Measurements from ENCODE around the gene TTC7B. TPM values are rescaled to one million over a fixed set of nuclear protein-coding genes. Genes with fewer than 3 reads are reported as not detected.

The TTC7B gene
- total and polyA plus RNA-seq, 2 experiments from 2014 or later, result 7.9 to 28.6 TPM

DNA sequence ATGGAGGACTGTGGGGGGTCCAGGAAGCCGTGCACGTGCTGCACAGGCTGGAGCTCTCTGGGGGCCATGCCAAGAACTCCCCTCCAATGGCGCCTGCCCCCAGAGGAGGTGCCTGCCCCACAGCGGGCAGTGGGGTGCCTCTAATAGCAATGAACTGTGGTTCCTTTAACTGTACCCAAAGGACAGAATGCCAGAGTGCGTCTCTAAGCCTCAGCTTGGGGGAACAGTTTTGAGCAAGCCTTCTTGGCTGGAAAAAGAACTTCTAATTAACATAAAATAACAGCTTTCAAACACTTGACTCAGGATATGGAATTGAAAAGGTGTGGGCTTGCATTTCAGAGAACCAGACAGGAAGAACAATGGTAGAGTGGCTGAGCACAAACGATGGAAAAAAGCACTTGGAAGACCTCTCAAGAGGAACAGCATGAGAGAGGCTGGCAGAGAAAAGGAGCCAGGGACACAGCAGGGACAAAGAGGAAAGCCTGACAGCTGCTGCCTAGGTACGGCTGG, 195.6 kb downstream of the TTC7B start (continued):
- TF ChIP-seq, protein P1, sequence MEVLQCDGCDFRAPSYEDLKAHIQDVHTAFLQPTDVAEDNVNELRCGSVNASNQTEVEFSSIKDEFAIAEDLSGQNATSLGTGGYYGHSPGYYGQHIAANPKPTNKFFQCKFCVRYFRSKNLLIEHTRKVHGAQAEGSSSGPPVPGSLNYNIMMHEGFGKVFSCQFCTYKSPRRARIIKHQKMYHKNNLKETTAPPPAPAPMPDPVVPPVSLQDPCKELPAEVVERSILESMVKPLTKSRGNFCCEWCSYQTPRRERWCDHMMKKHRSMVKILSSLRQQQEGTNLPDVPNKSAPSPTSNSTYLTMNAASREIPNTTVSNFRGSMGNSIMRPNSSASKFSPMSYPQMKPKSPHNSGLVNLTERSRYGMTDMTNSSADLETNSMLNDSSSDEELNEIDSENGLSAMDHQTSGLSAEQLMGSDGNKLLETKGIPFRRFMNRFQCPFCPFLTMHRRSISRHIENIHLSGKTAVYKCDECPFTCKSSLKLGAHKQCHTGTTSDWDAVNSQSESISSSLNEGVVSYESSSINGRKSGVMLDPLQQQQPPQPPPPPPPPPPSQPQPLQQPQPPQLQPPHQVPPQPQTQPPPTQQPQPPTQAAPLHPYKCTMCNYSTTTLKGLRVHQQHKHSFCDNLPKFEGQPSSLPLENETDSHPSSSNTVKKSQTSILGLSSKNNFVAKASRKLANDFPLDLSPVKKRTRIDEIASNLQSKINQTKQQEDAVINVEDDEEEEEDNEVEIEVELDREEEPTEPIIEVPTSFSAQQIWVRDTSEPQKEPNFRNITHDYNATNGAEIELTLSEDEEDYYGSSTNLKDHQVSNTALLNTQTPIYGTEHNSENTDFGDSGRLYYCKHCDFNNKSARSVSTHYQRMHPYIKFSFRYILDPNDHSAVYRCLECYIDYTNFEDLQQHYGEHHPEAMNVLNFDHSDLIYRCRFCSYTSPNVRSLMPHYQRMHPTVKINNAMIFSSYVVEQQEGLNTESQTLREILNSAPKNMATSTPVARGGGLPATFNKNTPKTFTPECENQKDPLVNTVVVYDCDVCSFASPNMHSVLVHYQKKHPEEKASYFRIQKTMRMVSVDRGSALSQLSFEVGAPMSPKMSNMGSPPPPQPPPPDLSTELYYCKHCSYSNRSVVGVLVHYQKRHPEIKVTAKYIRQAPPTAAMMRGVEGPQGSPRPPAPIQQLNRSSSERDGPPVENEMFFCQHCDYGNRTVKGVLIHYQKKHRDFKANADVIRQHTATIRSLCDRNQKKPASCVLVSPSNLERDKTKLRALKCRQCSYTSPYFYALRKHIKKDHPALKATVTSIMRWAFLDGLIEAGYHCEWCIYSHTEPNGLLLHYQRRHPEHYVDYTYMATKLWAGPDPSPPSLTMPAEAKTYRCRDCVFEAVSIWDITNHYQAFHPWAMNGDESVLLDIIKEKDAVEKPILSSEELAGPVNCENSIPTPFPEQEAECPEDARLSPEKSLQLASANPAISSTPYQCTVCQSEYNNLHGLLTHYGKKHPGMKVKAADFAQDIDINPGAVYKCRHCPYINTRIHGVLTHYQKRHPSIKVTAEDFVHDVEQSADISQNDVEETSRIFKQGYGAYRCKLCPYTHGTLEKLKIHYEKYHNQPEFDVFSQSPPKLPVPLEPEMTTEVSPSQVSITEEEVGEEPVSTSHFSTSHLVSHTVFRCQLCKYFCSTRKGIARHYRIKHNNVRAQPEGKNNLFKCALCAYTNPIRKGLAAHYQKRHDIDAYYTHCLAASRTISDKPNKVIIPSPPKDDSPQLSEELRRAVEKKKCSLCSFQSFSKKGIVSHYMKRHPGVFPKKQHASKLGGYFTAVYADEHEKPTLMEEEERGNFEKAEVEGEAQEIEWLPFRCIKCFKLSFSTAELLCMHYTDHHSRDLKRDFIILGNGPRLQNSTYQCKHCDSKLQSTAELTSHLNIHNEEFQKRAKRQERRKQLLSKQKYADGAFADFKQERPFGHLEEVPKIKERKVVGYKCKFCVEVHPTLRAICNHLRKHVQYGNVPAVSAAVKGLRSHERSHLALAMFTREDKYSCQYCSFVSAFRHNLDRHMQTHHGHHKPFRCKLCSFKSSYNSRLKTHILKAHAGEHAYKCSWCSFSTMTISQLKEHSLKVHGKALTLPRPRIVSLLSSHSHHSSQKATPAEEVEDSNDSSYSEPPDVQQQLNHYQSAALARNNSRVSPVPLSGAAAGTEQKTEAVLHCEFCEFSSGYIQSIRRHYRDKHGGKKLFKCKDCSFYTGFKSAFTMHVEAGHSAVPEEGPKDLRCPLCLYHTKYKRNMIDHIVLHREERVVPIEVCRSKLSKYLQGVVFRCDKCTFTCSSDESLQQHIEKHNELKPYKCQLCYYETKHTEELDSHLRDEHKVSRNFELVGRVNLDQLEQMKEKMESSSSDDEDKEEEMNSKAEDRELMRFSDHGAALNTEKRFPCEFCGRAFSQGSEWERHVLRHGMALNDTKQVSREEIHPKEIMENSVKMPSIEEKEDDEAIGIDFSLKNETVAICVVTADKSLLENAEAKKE (CRISPR knock-in tag; IDR thresholded peaks at IDR 0.05), result no peak
- TF ChIP-seq EZH2 (IDR thresholded peaks at IDR 0.05; ENCODE audit: low read depth, unreplicated experiment) (no peak), NANOG (IDR thresholded peaks at IDR 0.05; ENCODE audit: borderline replicate concordance) (no peak), ZNF331 (CRISPR knock-in tag; IDR thresholded peaks at IDR 0.05; ENCODE audit: low read depth) (no peak), REST (IDR thresholded peaks at IDR 0.05; ENCODE audit: unreplicated experiment) (no peak)

- Histone ChIP-seq H3K79me2 (replicated peaks; ENCODE audit: insufficient read depth) (no peaks in the 10 kb centered on the region), H4K20me1 (replicated peaks; ENCODE audit: insufficient read depth) (no peaks in the 10 kb centered on the region), H3K27ac (ENCODE audit: low read depth) (no peak overlapping the region), H2AFZ (no peak overlapping the region), H3K36me3 (ENCODE audit: insufficient read depth) (no peaks in the 10 kb centered on the region), H3K27me3 (ENCODE audit: insufficient read depth) (no peaks in the 10 kb centered on the region), H3F3A (replicated peaks; ENCODE audit: low read depth) (no peaks in the 10 kb centered on the region), H3K4me1 (ENCODE audit: insufficient read depth) (peaks cover 21% of the 10 kb centered on the region), H3K9me2 (ENCODE audit: insufficient read depth) (peaks cover 15% of the 10 kb centered on the region), H3K4me3 (no peak overlapping the region), H3K4me2 (no peak overlapping the region)
- ATAC-seq (no peak), DNase-seq (ENCODE audit: low spot score) (no peak)
- Mint-ChIP-seq H3K4me1 (peaks cover 28% of the 10 kb centered on the region), H3K4me3 (no peak overlapping the region), H3K27ac (no peak overlapping the region), H3K36me3 (ENCODE audit: low read depth) (no peaks in the 10 kb centered on the region; the same call in 2 of the 3 replicates), H3K27me3 (ENCODE audit: insufficient read depth, low read depth, poor library complexity) (peaks cover 8% of the 10 kb centered on the region), H3K9me3 (no peaks in the 10 kb centered on the region)
- no peak for TF ChIP-seq ZNF331 (CRISPR knock-in tag; IDR thresholded peaks at IDR 0.05; ENCODE audit: low read depth)
- no peak for TF ChIP-seq ZNF114 (CRISPR knock-in tag; IDR thresholded peaks at IDR 0.05)
- TF ChIP-seq POLR2AphosphoS5 (IDR thresholded peaks at IDR 0.05; ENCODE audit: low read depth), result no peak
- TF ChIP-seq EZH2phosphoT487 (IDR thresholded peaks at IDR 0.05; ENCODE audit: unreplicated experiment), result no peak
- no peak for TF ChIP-seq JUNB (IDR thresholded peaks at IDR 0.05; ENCODE audit: unreplicated experiment)
- TF ChIP-seq EZH2 (IDR thresholded peaks at IDR 0.05; ENCODE audit: low read depth, unreplicated experiment), result no peak
- no peak for TF ChIP-seq REST (IDR thresholded peaks at IDR 0.05; ENCODE audit: unreplicated experiment)
- no peak for TF ChIP-seq NANOG (IDR thresholded peaks at IDR 0.05; ENCODE audit: borderline replicate concordance)
- TF ChIP-seq, protein P2, sequence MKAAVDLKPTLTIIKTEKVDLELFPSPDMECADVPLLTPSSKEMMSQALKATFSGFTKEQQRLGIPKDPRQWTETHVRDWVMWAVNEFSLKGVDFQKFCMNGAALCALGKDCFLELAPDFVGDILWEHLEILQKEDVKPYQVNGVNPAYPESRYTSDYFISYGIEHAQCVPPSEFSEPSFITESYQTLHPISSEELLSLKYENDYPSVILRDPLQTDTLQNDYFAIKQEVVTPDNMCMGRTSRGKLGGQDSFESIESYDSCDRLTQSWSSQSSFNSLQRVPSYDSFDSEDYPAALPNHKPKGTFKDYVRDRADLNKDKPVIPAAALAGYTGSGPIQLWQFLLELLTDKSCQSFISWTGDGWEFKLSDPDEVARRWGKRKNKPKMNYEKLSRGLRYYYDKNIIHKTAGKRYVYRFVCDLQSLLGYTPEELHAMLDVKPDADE (IDR thresholded peaks at IDR 0.05), result no peak
Observed at GRCh38 chr14:90619911-90620310, 196.3 kb downstream of the TTC7B start.

All from GM23338 (cell line).